Thyroid gland (tissue), 4 donors: Measurements from ENCODE around the gene KCP.

Source experiments
- CTCF ChIP-seq, 6 experiments: fragments of 200-600 bp in 3 of 6; fragments of 450-650 bp in 3 of 6; sonication (generic) in 3 of 6; IDR thresholded peaks; one replicate each; pipeline ENCODE4 v1.5.1; 2016 to 2019; ENCODE audit warnings: antibody characterized with exemption in 6 of 6, mild to moderate bottlenecking in 2 of 6, inconsistent platforms in 1 of 6, moderate library complexity in 1 of 6
- POLR2A ChIP-seq, 2 donors: fragments of 450-650 bp; IDR thresholded peaks; one replicate each; pipeline ENCODE4 v1.6.1; 2017; ENCODE audit warnings: antibody characterized with exemption in 2 of 2, mild to moderate bottlenecking in 2 of 2, moderate library complexity in 1 of 2

GRCh38 chr7:128920913-128921582 is 10.5 kb upstream of the KCP start:
- TF ChIP-seq POLR2A (IDR thresholded peaks at IDR 0.05): no peak
- TF ChIP-seq CTCF (IDR thresholded peaks at IDR 0.05): no peak
